Measurements from ENCODE around the gene CAPZB. TPM values are rescaled to one million over a fixed set of nuclear protein-coding genes. Genes with fewer than 3 reads are reported as not detected.

CAPZB gene
- total RNA-seq, 1 experiment from 2014 or later = 345 TPM

- in situ Hi-C loops (cut with HindIII; ENCODE audit: low sequenced_read_pairs) = no loop called here
- DNase-seq (ENCODE audit: low spot score) = no peak
Observed at GRCh38 chr1:19419691-19420090, 65.6 kb downstream of the CAPZB start.

GRCh38 chr1:19418503-19418971, 66.8 kb downstream of the CAPZB start:
- in situ Hi-C loops (cut with HindIII; ENCODE audit: low sequenced_read_pairs) = no loop called here
- no peak for DNase-seq (ENCODE audit: low spot score)

GRCh38 chr1:19416921-19417470, 68.3 kb downstream of the CAPZB start:
- in situ Hi-C loops (cut with HindIII; ENCODE audit: low sequenced_read_pairs) = no loop called here
- no peak for DNase-seq (ENCODE audit: low spot score)

GRCh38 chr1:19416145-19416544, 69.2 kb downstream of the CAPZB start:
- DNase-seq (ENCODE audit: low spot score) = no peak
- in situ Hi-C loops (cut with HindIII; ENCODE audit: low sequenced_read_pairs) = no loop called here

GRCh38 chr1:19414515-19415121, 70.7 kb downstream of the CAPZB start:
- peak; percentile 74 for DNase-seq (ENCODE audit: low spot score)
- in situ Hi-C loops (cut with HindIII; ENCODE audit: low sequenced_read_pairs) = no loop called here

- DNase-seq (ENCODE audit: low spot score) = no peak
- in situ Hi-C loops (cut with HindIII; ENCODE audit: low sequenced_read_pairs) = no loop called here
Observed at GRCh38 chr1:19413999-19414398, 71.3 kb downstream of the CAPZB start.

- DNase-seq (ENCODE audit: low spot score) = no peak
- in situ Hi-C loops (cut with HindIII; ENCODE audit: low sequenced_read_pairs) = no loop called here
Observed at GRCh38 chr1:19412654-19413053, 72.7 kb downstream of the CAPZB start.

DNA sequence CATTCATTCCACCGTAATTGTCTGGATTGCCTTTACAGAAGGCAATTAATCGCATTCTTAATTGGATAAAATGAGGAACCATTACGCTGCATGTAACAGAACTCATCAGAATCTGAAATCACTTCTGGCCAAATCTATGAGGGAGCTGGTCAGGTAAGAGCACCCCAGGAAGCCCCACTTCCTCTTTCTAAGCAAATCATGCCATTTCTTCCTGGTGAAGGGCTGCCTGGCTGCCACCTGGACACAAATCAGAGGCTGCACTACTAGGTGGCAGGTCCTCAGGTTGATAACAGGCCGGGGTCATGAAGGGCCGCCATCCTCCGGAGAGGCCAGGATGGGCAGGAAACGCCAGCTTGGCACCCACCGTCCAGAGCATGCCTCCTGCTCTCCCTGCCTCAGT, 73.7 kb downstream of the CAPZB start:
- DNase-seq (ENCODE audit: low spot score) = no peak
- in situ Hi-C loops (cut with HindIII; ENCODE audit: low sequenced_read_pairs) = no loop called here

GRCh38 chr1:19410393-19410792, 74.9 kb downstream of the CAPZB start:
- no peak for DNase-seq (ENCODE audit: low spot score)
- in situ Hi-C loops (cut with HindIII; ENCODE audit: low sequenced_read_pairs) = no loop called here

- DNase-seq (ENCODE audit: low spot score) = no peak
- in situ Hi-C loops (cut with HindIII; ENCODE audit: low sequenced_read_pairs) = no loop called here
Observed at GRCh38 chr1:19409477-19410341, 75.6 kb downstream of the CAPZB start.

GRCh38 chr1:19407494-19408096, 77.7 kb downstream of the CAPZB start:
- DNase-seq (ENCODE audit: low spot score) = no peak
- in situ Hi-C loops (cut with HindIII; ENCODE audit: low sequenced_read_pairs) = no loop called here

GRCh38 chr1:19406680-19407079, 78.7 kb downstream of the CAPZB start:
- DNase-seq (ENCODE audit: low spot score) = no peak
- in situ Hi-C loops (cut with HindIII; ENCODE audit: low sequenced_read_pairs) = no loop called here

DNA sequence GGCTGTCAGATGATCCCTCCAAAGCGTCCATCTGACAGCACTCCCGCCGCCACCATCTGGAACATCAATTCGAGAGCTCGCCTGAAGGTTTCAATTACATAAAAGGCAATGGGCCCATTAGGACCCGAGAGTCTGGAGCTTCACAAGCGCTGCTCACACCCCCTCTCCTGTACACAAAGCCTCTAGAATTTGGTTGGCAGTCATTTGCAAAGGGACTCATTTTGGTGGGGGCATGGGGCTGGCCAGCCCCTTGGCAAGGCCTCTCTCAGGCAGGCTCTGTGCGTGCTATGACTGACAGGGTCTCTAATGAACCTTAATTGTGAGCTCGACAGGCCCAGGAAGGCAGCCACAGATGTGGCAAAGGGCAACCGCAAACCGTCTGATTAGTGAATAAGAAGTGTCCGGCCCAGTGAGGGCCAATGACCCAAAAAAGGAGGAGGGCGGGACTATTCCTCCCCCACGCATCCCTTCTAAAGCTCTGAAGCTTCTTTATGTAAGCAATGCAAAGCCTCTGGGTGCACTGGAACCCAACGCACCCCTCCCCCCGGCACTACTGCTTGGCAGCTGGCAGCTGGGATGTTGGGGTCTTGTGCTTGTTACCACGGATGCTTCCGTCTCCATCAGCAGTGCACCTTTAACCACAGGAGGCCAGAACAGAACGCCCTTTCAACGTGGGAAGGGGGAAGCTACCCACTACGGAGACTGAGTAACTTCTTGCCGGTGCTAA, 79.4 kb downstream of the CAPZB start:
- in situ Hi-C loops (cut with HindIII; ENCODE audit: low sequenced_read_pairs) = no loop called here

GRCh38 chr1:19405195-19405760, 80.1 kb downstream of the CAPZB start:
- peak; percentile 63 for DNase-seq (ENCODE audit: low spot score)
- in situ Hi-C loops (cut with HindIII; ENCODE audit: low sequenced_read_pairs) = no loop called here

More for the DNA sequence above, 79.4 kb downstream of the CAPZB start:
- peak; percentile 85 for DNase-seq (ENCODE audit: low spot score)

- DNase-seq (ENCODE audit: low spot score) = no peak
- in situ Hi-C loops (cut with HindIII; ENCODE audit: low sequenced_read_pairs) = no loop called here
Observed at GRCh38 chr1:19404748-19405147, 80.6 kb downstream of the CAPZB start.

DNA sequence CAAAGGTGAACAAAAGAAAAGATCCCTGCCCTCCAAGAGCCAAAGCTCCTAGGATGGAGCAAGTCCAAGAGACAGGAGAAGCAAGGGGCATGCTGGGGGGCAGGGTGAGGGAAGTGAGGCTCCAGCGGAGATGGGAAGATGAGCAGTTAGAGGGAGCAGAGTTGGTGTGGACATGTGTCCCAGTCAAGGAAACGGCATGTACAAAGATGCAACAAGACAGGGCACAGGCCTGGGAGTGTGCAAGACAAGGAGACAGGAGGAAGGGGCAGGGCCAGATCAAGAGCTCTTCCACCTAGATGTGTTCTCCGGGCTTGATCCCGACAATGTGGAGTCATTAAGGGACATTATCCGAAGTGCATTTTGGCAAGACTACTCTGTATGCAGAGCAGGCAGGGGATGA, 82.1 kb downstream of the CAPZB start:
- DNase-seq (ENCODE audit: low spot score) = no peak
- in situ Hi-C loops (cut with HindIII; ENCODE audit: low sequenced_read_pairs) = no loop called here

- in situ Hi-C loops (cut with HindIII; ENCODE audit: low sequenced_read_pairs) = no loop called here
- no peak for DNase-seq (ENCODE audit: low spot score)
Observed at GRCh38 chr1:19402031-19402813, 83.1 kb downstream of the CAPZB start.

DNA sequence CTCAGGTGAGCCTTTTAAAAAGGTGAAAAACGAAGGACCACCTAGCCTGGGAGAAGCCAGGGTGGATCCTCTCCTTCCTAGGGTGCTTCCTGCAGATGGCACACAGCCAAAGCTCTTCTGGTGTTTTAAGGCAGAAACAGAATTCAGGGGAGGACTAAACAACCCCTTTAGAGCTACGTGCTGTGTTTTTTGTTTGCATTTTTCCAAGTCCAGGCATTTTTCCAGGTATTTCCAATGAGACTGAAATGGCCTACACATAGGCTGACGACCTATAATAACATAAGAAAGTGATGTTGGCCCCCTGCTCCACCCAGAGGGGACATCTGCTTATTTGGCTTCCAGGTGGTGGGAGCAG, 83.8 kb downstream of the CAPZB start:
- DNase-seq (ENCODE audit: low spot score) = no peak
- in situ Hi-C loops (cut with HindIII; ENCODE audit: low sequenced_read_pairs) = no loop called here

All from G401 (cell line).